Peyer's patch (tissue), 4 donors: Measurements from ENCODE around the gene ACAP2. TPM values are rescaled to one million over a fixed set of nuclear protein-coding genes. Genes with fewer than 3 reads are reported as not detected.
"Not testable (repeated sequence)": the region's sequence is repeated elsewhere in the genome, so short reads cannot be mapped to it uniquely, and the experiment has no call there.

Experiments used
- DNase-seq, 3 donors: peaks; one replicate each; pipeline ENCODE4 v3.0.0-alpha.2; 2017 to 2019
- H3K27ac ChIP-seq, 4 donors: fragments of 200-600 bp; sonication (generic); one replicate each; pipeline ENCODE4 v1.5.1; 2016 to 2019
- H3K27me3 ChIP-seq, 2 donors: fragments of 200-600 bp; sonication (generic); one replicate each; pipeline ENCODE4 v1.5.1; 2019
- H3K36me3 ChIP-seq, 3 donors: fragments of 200-600 bp; sonication (generic); one replicate each; pipeline ENCODE4 v1.5.1; 2016 to 2019
- H3K4me1 ChIP-seq, 4 donors: fragments of 200-600 bp; sonication (generic); one replicate each; pipeline ENCODE4 v1.5.1; 2016 to 2019
- H3K4me3 ChIP-seq, 4 donors: fragments of 200-600 bp; sonication (generic); 1 replicate in 3 of 4; 2 replicates in 1 of 4; pipeline ENCODE4 v1.5.1; 2016 to 2019; ENCODE audit warnings: mild to moderate bottlenecking in 1 of 4
- H3K9me3 ChIP-seq, 4 donors: fragments of 200-600 bp; sonication (generic); one replicate each; pipeline ENCODE4 v1.5.1; 2016 to 2019; ENCODE audit warnings: mild to moderate bottlenecking in 1 of 4
- CTCF ChIP-seq, 6 experiments: fragments of 450-650 bp in 4 of 6; fragments of 200-600 bp in 2 of 6; sonication (generic) in 1 of 6; IDR thresholded peaks; one replicate each; pipeline ENCODE4 v1.5.1; 2017 to 2019; ENCODE audit warnings: antibody characterized with exemption in 6 of 6, mild to moderate bottlenecking in 3 of 6, moderate library complexity in 1 of 6
- POLR2A ChIP-seq, 2 donors: fragments of 450-650 bp; IDR thresholded peaks; one replicate each; pipeline ENCODE4 v1.5.1; 2017; ENCODE audit warnings: antibody characterized with exemption in 2 of 2, mild to moderate bottlenecking in 2 of 2, moderate library complexity in 2 of 2
- total RNA-seq, 4 donors: library from RNA; depleted of rRNA; stranded (reverse); fragments of >200 nt; gene quantifications; one replicate each; pipeline ENCODE4 v1.1.0, GENCODE V29; 2016

The ACAP2 gene
- total RNA-seq: 10 to 100 TPM; 63.7 to 96.6 (median 65.9) TPM

- Histone ChIP-seq H3K4me1 (peaks cover 0 to 31% (median 7%) of the 10 kb centered on the region in 4 donors), H3K27ac (peak within 1 kb of the TSS; percentile 95 to 100 (median 96)), H3K9me3 (no peaks in the 10 kb centered on the region), H3K36me3 (no peaks in the 10 kb centered on the region), H3K27me3 (no peaks in the 10 kb centered on the region), H3K4me3 (peak within 1 kb of the TSS; percentile 81 to 97 (median 88))
- TF ChIP-seq POLR2A (IDR thresholded peaks at IDR 0.05) (peak; percentile 97 to 98), CTCF (IDR thresholded peaks at IDR 0.05) (no peak)
- DNase-seq: peak; percentile 98 to 100 (median 100)
These were observed at the start of gene ACAP2 for GRCh38 chr3:195442573-195443390. Gene ACAP2 (minus strand): TSS chr3:195443020. CDS start chr3:195442847, 173 bp downstream.

GRCh38 chr3:195475614-195476013 is 32.8 kb upstream of the ACAP2 start:
- Histone ChIP-seq H3K4me3 (no peak overlapping the region), H3K36me3 (no peaks in the 10 kb centered on the region), H3K27me3 (no peaks in the 10 kb centered on the region), H3K9me3 (no peaks in the 10 kb centered on the region), H3K27ac (no peak overlapping the region), H3K4me1 (no peaks in the 10 kb centered on the region)
- DNase-seq: no peak
- no peak for TF ChIP-seq POLR2A (IDR thresholded peaks at IDR 0.05)
- no peak for TF ChIP-seq CTCF (IDR thresholded peaks at IDR 0.05)

- H3K4me3 ChIP-seq, H3K36me3 ChIP-seq, H3K9me3 ChIP-seq, H3K27me3 ChIP-seq, DNase-seq, H3K4me1 ChIP-seq, H3K27ac ChIP-seq: not testable (repeated sequence)
These were observed 32.3 kb upstream of the ACAP2 start for GRCh38 chr3:195475116-195475515.

- Histone ChIP-seq H3K27ac (no peak overlapping the region), H3K27me3 (no peaks in the 10 kb centered on the region), H3K4me3 (no peak overlapping the region), H3K9me3 (no peaks in the 10 kb centered on the region), H3K4me1 (no peaks in the 10 kb centered on the region), H3K36me3 (no peaks in the 10 kb centered on the region)
- no peak for DNase-seq
- no peak for TF ChIP-seq POLR2A (IDR thresholded peaks at IDR 0.05)
- TF ChIP-seq CTCF (IDR thresholded peaks at IDR 0.05): no peak
These were observed 26.0 kb upstream of the ACAP2 start for GRCh38 chr3:195468841-195469240.

- Histone ChIP-seq H3K27me3 (no peaks in the 10 kb centered on the region), H3K4me1 (no peaks in the 10 kb centered on the region), H3K27ac (no peak overlapping the region), H3K9me3 (no peaks in the 10 kb centered on the region), H3K4me3 (no peak overlapping the region), H3K36me3 (no peaks in the 10 kb centered on the region)
- DNase-seq: no peak
- TF ChIP-seq CTCF (IDR thresholded peaks at IDR 0.05) (no peak), POLR2A (IDR thresholded peaks at IDR 0.05) (no peak)
These were observed 25.6 kb upstream of the ACAP2 start for GRCh38 chr3:195468391-195468776.

GRCh38 chr3:195467641-195468390 is 25.0 kb upstream of the ACAP2 start:
- no peak overlapping the region for H3K27ac ChIP-seq
- H3K36me3 ChIP-seq: no peaks in the 10 kb centered on the region
- no peak overlapping the region for H3K4me3 ChIP-seq
- no peaks in the 10 kb centered on the region for H3K4me1 ChIP-seq
- no peak for TF ChIP-seq POLR2A (IDR thresholded peaks at IDR 0.05)
- no peaks in the 10 kb centered on the region for H3K27me3 ChIP-seq
- no peaks in the 10 kb centered on the region for H3K9me3 ChIP-seq
- DNase-seq: no peak
